LoVo (cell line): Measurements from ENCODE around the gene ANXA11.

ENCODE experiments used
- DNase-seq: peaks from one replicate; pipeline ENCODE4 v3.0.0-alpha.2; 2016; ENCODE audit warnings: low spot score

Gene ANXA11

DNA sequence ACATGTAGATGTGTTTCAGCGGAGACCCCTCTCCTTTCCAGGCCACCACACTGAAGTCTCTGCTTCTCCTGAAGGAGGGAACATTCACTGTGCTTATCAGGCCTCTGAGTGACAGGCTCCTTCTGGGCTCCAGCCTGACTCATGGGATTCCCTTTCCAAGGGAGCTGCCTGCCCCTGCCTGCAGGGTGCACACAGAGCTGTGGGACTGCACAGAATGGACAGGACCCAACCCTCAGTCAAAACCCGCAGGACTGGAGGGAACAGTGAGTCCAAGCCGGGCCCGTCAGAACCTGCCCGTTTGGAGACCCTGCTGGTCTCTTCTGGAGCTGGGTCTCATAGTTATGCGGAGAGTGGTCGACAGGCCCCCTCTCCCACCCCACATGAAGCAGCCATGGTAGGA lies 40.2 kb downstream of the ANXA11 start:
- no peak for DNase-seq

DNA sequence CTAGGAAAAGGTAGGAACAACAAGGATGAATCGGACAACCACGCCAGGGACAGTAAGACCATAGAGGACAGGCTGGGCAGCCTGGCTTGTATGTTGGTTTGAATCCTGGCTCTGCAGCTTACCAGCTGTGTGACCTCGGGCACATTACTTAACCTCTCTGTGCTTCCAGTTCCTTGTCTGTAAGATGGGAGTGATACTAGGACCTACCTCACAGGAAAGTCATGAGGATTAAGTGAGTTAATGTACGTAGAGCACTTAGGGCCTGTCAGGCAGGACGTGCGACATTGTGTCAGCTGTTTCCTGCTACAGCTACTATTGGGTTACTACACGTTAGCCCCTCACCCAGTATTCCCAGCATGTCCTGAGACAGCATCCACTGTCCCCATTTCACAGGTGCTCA lies 40.7 kb downstream of the ANXA11 start:
- no peak for DNase-seq

- peak; percentile 51 for DNase-seq
Observed at GRCh38 chr10:80163741-80164341, 41.5 kb downstream of the ANXA11 start.

DNA sequence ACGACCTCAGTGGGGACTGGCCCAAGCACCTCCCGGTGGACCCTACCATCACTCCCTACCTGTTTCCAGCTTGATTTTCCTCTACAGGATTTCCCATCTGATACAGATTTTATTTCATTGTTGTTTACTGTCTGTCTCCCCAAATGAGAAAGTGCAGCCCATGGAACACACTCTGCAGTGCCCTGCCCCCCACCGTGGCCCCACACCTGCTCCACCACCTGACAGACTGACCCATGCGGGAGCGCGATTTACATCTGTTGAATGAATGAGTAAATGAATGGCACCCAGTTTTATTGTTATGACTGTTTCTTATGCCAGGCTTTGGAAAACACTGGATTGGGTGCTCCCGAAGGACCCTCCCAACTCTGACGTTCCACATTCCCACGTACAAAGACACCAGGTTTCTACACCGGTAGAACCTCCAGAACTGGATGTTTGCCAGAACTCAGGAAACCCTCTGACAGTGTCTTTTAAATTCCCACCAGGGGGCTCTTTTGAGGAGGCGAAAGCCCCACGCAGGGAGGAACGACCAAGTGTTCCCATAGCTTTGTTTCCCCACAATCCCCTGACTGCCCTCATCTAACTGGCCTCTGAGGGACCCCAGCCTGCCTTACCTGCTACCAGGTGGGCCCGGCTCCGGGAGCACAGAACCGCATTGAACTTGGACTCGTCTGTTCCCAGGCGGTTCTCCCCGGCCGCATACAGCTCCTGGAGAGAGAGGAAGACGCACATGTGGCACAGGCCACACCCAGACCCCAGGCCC lies 43.8 kb downstream of the ANXA11 start:
- DNase-seq: no peak

- DNase-seq: no peak
Observed at GRCh38 chr10:80160361-80161320, 44.7 kb downstream of the ANXA11 start.

DNA sequence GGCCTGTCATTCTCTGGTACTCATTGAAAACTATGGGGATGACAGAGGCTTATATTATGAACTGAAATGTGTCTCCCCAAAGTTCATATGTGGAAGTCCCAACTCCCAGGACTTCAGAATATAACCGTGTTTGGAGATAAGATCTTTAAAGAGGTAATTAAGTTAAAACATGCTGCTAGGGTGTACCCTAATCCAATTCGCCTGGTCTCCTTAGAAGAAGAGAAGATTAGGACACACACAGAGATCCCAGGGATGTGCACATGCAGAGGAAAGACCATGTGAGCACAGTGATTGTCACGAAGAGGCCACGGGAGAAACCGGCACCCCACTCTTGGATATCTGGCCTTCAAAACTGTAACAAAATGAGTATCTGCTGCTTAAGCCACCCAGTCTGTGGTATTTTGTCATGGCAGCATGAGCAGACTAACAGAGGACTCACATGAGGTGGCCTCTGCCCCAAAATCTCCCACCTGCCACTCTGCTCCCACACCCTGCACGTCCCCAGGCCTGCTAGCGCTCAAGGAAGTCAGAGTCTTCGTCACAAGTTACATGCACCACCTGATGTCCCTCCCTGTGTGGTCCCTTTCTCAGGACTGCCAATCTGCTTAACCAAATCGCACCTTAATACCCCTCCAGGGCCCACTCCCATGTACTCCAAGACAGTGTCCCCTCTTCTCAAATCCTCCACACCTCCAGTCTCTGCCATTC lies 46.0 kb downstream of the ANXA11 start:
- DNase-seq: no peak

- DNase-seq: peak; percentile 74
Observed at GRCh38 chr10:80158598-80159127, 46.7 kb downstream of the ANXA11 start.

- DNase-seq: no peak
Observed at GRCh38 chr10:80158126-80158525, 47.2 kb downstream of the ANXA11 start.

DNA sequence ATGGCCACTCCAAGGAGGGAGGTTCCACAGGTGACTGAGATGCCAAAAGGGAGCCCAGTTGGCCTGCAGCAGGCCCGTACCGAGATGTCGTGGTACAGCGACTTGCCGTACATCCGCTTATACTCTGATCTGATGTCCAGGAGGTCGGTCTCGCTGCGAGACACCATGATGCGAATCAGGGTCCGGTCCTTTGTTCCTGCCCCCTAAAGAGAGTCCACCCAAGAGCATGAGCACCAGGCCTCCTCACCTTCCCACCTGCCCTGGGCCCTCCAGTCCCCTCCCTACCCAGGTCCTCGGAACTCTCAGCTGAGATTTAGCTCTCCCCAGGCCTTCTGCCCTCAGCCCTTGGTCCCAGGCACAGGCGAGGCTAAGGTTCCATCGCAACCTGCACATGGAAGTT lies 47.8 kb downstream of the ANXA11 start:
- no peak for DNase-seq

DNA sequence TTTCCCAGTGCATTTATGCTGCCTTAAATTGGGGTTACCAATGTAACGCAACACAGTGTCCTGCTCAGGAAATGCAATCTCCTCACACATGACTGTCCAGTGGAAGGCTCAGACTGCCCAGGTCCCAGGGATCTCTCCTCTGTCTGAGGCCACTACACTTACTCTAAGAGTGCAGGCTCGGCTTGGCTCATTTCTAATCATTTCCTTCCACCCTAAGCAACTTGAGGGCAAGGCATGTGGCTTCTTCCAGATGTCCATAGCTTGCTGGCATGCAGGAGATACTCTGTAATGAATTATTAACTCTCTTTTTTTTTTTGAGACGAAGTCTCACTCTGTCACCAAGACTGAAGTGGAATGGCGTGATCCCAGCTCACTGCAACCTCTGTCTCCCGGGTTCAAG lies 49.1 kb downstream of the ANXA11 start:
- DNase-seq: no peak

DNA sequence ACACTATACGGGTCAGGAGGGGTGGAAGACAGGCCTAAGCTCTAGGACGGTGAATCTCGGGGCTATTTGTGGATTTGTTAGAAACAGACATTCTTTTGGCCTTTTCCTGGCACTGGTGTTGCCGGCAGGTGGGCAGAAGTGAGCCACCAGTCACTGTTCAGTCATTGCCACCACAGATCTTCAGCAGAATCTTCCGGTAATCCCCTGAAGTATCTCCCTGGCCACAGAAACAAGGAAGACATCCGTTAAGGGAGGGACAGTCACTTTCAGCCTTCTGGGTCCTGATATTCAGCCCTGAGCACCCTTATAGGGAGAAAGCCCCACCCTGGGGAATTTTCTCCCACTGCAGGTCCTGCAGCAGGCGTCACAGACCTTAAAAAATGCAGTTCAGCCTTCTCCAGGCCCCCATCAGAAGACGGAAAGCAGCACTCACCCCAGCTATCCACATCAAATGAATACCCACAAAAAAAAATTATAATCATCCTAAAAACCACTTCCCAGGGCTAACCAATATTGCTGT lies 49.6 kb downstream of the ANXA11 start:
- no peak for DNase-seq

GRCh38 chr10:80154978-80155695 lies 50.2 kb downstream of the ANXA11 start:
- DNase-seq: no peak

GRCh38 chr10:80154626-80154977 lies 50.7 kb downstream of the ANXA11 start:
- DNase-seq: no peak

- no peak for DNase-seq
Observed at GRCh38 chr10:80153460-80153859, 51.9 kb downstream of the ANXA11 start.

DNA sequence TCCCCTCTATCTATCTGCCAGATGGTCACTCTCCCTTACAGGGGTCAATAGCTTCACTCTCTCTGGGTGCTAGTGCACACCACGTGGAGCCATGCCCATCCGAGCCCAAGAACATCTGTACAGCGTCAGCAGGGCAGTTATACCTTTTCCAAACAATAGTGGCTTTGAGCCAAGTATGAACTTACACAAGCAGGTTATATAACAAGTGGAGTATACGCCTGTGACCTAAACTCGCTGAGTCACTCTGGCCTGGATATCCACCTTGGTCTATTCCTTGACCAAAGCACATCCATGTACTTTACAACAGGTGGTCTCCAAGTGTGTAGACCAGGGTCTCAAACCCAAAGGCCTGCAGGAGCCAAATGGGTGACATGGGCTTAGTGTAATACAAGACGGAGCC lies 52.5 kb downstream of the ANXA11 start:
- DNase-seq: no peak

GRCh38 chr10:80150172-80150571 lies 55.2 kb downstream of the ANXA11 start:
- no peak for DNase-seq

GRCh38 chr10:80149123-80149522 lies 56.2 kb downstream of the ANXA11 start:
- no peak for DNase-seq

- DNase-seq: no peak
Observed at GRCh38 chr10:80148166-80148805, 57.1 kb downstream of the ANXA11 start.

DNA sequence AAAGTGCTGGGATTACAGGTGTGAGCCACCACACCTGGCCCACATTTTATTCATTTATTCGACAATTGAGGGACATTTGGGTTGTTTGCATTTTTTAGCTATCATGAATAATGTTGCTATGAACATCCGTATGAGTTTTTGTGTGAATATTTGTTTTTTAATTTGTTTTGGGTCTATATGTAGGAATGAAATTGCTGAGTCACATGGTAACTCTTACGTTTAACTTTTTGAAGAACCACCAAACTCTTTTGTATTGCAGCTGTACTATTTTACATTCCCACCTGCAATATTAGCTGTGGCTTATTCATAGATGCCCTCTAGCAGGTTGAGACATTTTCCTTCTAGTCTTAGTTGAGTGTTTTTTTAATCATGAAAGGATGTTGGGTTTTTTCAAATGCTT lies 58.4 kb downstream of the ANXA11 start:
- DNase-seq: no peak
